Stimulated activated CD4-positive, alpha-beta T cell treated with anti-CD3 and anti-CD28 coated beads, Interleukin-1b, Interleukin-23, amount 100 ng/mL, for 1 hour (primary cell): ENCODE data around the gene SMNDC1.
"Not testable (repeated sequence)": the region's sequence is repeated elsewhere in the genome, so short reads cannot be mapped to it uniquely, and the experiment has no call there.

Experiments
- DNase-seq, 2 donors: peaks; one replicate each; pipeline ENCODE4 v3.0.0-alpha.2; 2020; ENCODE audit warnings: low read depth in 2 of 2

SMNDC1 gene

DNA sequence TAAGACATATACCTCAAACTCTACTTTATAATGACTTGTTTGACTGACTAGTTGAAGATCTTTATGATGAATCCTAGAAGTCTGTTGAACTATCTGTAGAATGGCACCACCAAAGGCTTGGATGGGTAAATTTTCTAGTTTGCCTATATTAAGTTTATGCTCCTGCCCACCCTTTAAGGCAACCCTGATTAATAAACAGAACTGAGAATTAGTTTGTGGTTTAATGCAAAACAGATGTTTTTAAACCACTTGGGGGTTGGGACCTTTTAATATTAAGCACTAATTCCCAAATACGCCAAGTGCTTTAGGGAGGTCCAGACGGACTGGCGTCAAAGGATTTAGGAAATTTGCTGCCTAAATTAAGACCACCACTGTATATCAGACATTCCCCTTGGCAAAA, 20.5 kb downstream of the SMNDC1 start:
- no peak for DNase-seq

- no peak for DNase-seq
Measured at GRCh38 chr10:110279407-110279986, 25.2 kb downstream of the SMNDC1 start.

- no peak for DNase-seq
Measured at GRCh38 chr10:110278562-110279406, 25.9 kb downstream of the SMNDC1 start.

- DNase-seq, result no peak
Measured at GRCh38 chr10:110277591-110277990, 27.1 kb downstream of the SMNDC1 start.

GRCh38 chr10:110276603-110277002, 28.1 kb downstream of the SMNDC1 start:
- no peak for DNase-seq

GRCh38 chr10:110275128-110275729, 29.5 kb downstream of the SMNDC1 start:
- DNase-seq, result no peak

GRCh38 chr10:110274647-110275046, 30.1 kb downstream of the SMNDC1 start:
- DNase-seq, result no peak

GRCh38 chr10:110274072-110274627, 30.6 kb downstream of the SMNDC1 start:
- DNase-seq, result no peak

- no peak for DNase-seq
Measured at GRCh38 chr10:110273474-110273873, 31.2 kb downstream of the SMNDC1 start.

DNA sequence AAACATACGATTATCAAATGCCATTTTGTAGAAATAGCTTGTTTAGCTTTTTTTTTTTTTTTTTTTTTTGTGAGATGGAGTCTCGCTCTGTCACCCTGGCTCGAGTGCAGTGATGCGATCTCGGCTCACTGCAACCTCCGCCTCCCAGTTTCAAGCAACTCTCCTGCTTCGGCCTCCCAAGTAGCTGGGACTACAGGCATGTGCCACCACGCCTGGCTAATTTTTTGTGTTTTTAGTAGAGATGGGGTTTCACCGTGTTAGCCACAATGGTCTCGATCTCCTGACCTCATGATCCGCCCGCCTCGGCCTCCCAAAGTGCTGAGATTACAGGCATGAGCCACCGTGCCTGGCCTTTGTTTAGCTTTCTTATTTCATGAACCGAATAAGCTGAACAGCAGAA, 31.7 kb downstream of the SMNDC1 start:
- not testable (repeated sequence) for DNase-seq

DNA sequence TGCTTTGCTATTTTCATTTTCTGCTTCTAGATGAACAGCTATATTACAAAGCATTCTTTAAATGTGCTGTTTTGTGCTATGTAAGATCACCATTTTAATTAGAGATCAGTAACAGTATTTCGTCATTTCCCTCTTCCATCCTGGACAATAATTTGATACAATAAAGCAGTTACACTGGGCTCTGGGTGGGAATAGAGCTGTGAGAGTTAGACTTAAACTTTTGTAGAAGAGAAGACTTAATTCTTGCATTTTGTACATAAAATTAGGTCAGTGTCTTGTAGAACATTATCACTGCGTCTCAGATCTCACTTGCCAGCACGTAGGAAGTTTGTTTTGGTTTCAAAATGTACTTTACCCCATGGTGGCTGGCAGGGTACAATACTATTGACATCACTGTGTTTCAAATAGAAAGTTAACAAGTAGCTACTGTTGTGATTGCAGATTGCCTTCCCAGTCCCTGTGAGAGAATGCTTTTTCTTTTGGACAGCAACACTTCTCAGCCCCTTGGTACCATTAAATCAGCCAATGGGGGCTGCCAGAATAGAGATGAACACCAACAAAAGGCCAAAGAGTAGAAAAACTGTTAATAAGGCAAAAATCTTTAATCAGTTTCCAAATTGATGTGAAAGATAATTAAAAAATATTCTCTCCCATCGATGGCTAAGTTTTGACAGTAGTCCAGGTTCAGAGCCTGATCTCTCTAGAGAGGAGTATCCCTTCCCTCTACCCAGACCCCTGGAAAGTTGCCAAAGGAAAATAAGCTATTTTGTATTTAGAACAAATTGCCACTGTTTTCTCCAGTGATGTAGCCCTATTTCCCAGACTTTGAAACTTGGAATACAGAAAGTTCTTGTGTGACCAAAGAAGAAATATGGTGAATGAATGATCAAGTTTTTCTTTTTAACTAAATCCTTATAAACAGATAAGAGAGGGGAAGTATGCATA, 35.1 kb downstream of the SMNDC1 start:
- DNase-seq, result no peak

DNA sequence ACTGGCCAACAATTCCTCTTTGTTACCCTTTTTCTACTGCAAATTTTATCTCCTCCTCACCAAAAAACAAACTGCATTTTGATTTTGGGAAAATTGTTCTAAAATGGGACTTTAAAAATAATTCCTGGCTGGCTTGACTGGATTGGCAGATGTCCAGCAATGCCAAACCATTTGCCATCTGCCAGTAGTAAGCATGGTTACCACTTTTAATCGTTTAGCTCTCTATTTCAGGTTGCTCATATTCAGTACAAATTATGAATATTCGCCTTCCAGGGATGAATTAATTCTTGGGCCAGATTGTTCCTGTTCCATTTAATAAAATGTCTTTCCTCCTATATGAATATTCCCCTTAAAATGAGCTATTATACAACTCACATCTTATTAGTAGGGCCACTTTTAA, 35.7 kb downstream of the SMNDC1 start:
- no peak for DNase-seq

DNA sequence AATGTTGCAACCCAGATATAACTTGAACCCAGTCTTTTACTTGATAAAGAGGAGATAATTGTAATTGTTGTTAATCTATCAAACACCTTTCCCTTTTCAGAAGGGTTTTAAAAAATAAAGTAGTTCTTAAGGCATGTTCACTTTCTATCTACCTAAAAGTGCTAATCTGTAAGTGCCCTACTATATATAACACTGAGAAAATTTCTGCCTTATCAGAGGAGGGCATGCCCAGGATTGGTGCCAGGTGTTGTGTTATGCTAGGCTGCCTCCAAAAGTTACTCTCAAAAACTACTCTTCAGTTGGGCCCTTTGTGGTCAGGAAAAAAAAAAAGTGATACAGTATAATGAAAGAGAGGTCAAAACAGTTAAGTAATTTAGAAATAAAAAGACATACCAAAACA, 36.3 kb downstream of the SMNDC1 start:
- DNase-seq, result no peak

DNA sequence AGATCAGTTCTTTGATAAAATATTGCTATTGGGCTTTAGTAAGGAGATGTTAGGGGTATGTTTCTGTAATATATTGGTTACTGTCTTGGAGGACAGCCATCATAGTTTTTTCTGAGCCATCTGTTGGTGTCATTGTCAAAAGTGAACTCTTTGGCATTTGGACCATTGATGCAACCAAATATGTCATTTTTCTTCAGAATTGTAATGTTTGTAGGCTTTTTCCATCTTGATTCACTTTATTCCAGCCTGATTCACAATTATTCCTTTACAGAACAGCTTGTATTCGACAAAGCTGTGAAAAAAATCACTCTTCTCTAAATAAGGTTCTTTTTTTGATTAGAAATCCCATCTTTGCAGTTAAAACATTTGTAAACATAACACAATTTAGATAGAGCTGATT, 37.4 kb downstream of the SMNDC1 start:
- no peak for DNase-seq

- no peak for DNase-seq
Measured at GRCh38 chr10:110265573-110266193, 39.0 kb downstream of the SMNDC1 start.

GRCh38 chr10:110263164-110263563, 41.6 kb downstream of the SMNDC1 start:
- no peak for DNase-seq

- DNase-seq, result no peak
Measured at GRCh38 chr10:110260746-110261477, 43.8 kb downstream of the SMNDC1 start.

DNA sequence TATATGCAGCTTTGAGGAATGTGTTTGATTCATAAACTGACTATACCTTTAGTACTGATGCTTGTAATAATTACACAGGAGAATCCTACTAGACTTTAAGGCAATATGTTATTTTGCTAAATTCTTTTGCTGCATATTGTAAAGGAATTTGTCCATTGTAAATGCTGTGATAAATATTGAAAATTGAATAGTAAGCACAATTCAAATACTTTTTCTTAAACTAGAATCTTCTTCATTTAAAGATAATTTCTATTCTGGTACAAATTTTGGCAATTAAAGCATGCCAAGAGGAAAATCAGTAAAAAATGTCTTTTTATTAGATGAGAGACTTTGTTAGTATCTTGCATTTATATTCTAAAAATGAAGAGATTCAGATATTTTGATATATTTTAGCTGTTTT, 45.4 kb downstream of the SMNDC1 start:
- no peak for DNase-seq

DNA sequence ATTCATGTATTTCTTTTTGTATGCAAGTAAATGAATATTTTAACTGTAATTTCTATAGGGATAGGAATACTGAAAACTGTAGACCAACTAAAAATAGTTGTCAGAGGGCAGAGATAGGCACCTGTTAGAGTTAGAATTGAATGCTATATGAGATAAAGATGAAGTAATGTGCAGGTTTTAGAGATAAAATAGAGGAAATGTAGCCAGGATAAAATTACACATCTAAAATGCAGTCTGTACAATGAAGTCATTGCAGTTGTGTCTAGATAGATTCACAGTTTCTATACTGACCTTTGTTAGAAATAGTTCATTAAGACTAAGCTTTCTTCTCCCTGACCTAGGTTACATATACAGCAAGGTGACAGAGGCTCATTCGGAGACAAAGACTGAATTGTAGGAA, 46.2 kb downstream of the SMNDC1 start:
- no peak for DNase-seq

- DNase-seq, result no peak
Measured at GRCh38 chr10:110254467-110254866, 50.3 kb downstream of the SMNDC1 start.
